Loucy (cell line): Measurements from ENCODE around the gene PTPN3.
"Not testable (repeated sequence)": the region's sequence is repeated elsewhere in the genome, so short reads cannot be mapped to it uniquely, and the experiment has no call there.

ENCODE experiments used
- H2AFZ ChIP-seq: fragments of 200-600 bp; sonication (generic); 2 replicates; pipeline ENCODE4 v1.6.0; 2016; ENCODE audit warnings: antibody characterized with exemption, mild to moderate bottlenecking, low read length, moderate library complexity
- H3F3A ChIP-seq: fragments of 200-600 bp; 2 replicates; pipeline ENCODE4 v1.6.0; 2016; ENCODE audit warnings: antibody characterized with exemption, low read depth, mild to moderate bottlenecking
- H3K27me3 ChIP-seq: fragments of 200-600 bp; sonication (generic); 2 replicates; pipeline ENCODE4 v1.6.1; 2014; ENCODE audit warnings: low read length, mild to moderate bottlenecking; ENCODE audit not compliant: insufficient read depth, poor library complexity, severe bottlenecking
- H3K36me3 ChIP-seq: fragments of 200-600 bp; sonication (generic); 2 replicates; pipeline ENCODE4 v1.6.1; 2016; ENCODE audit warnings: low read length; ENCODE audit not compliant: insufficient read depth
- H3K4me1 ChIP-seq: fragments of 200-600 bp; sonication (generic); 2 replicates; pipeline ENCODE4 v1.5.1; 2014; ENCODE audit warnings: low read length, mild to moderate bottlenecking; ENCODE audit not compliant: insufficient read depth, poor library complexity, severe bottlenecking
- H3K4me2 ChIP-seq: fragments of 200-600 bp; sonication (generic); 2 replicates; pipeline ENCODE4 v1.6.0; 2014; ENCODE audit warnings: antibody characterized with exemption, low read length, low read depth, mild to moderate bottlenecking; ENCODE audit not compliant: poor library complexity, severe bottlenecking
- H3K4me3 ChIP-seq: fragments of 200-600 bp; sonication (generic); 2 replicates; pipeline ENCODE4 v1.5.1; 2014; ENCODE audit warnings: low read length, mild to moderate bottlenecking, mixed read lengths; ENCODE audit not compliant: poor library complexity, severe bottlenecking
- H3K79me2 ChIP-seq: fragments of 200-600 bp; sonication (generic); 2 replicates; pipeline ENCODE4 v1.6.1; 2014; ENCODE audit warnings: low read length; ENCODE audit not compliant: insufficient read depth
- H3K9ac ChIP-seq: fragments of 200-600 bp; sonication (generic); 2 replicates; pipeline ENCODE4 v1.6.0; 2014; ENCODE audit warnings: mild to moderate bottlenecking, low read depth, low read length, moderate library complexity; ENCODE audit not compliant: poor library complexity, severe bottlenecking
- H3K9me2 ChIP-seq: fragments of 200-600 bp; sonication (generic); replicated peaks from 2 replicates; pipeline ENCODE4 v1.6.1; 2016; ENCODE audit warnings: low read depth, low read length, mixed read lengths
- H3K9me3 ChIP-seq: fragments of 200-600 bp; sonication (generic); 2 replicates; pipeline ENCODE4 v1.6.1; 2014; ENCODE audit warnings: mild to moderate bottlenecking, antibody characterized with exemption, low read length, low read depth; ENCODE audit not compliant: insufficient read depth
- H4K20me1 ChIP-seq: fragments of 200-600 bp; sonication (generic); 2 replicates; pipeline ENCODE4 v1.6.0; 2014; ENCODE audit warnings: antibody characterized with exemption, low read length, mild to moderate bottlenecking; ENCODE audit not compliant: insufficient read depth, poor library complexity, severe bottlenecking
- EZH2phosphoT487 ChIP-seq: fragments of 200-600 bp; IDR thresholded peaks from 2 replicates; pipeline ENCODE4 v1.6.1; 2018; ENCODE audit warnings: antibody characterized with exemption, mild to moderate bottlenecking, moderate library complexity, borderline replicate concordance
- TF ChIP-seq, protein P1 (sequence below): fragments of 200-600 bp; sonication (generic); conservative IDR thresholded peaks from 2 replicates; pipeline ENCODE4 v1.5.1; 2014; ENCODE audit warnings: mild to moderate bottlenecking, antibody characterized with exemption, low read length

Gene PTPN3

DNA sequence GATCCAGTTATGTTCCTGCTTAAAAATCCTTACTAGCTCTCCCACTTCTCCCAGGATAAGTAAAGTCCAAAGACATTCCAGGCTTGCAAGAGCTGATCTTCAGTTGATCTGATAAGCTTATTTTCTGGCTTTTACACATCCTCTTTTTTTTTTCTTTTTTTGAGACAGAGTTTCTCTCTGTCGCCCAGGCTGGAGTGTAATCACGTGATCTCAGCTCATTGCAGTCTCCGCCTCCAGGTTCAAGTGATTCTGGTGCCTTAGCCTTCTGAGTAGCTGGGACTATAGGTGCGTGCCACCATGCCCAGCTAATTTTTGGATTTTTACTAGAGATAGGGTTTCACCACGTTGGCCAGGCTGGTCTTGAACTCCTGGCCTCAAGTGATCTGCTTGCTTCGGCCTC is 37.3 kb upstream of the PTPN3 start:
- no peak overlapping the region for H3K4me3 ChIP-seq
- H3K9ac ChIP-seq: no peak overlapping the region
- no peaks in the 10 kb centered on the region for H3K4me1 ChIP-seq
- no peaks in the 10 kb centered on the region for H4K20me1 ChIP-seq
- H3K9me3 ChIP-seq: no peaks in the 10 kb centered on the region
- no peaks in the 10 kb centered on the region for H3F3A ChIP-seq
- no peaks in the 10 kb centered on the region for H3K9me2 ChIP-seq
- TF ChIP-seq EZH2phosphoT487: no peak
- TF ChIP-seq, protein P1, sequence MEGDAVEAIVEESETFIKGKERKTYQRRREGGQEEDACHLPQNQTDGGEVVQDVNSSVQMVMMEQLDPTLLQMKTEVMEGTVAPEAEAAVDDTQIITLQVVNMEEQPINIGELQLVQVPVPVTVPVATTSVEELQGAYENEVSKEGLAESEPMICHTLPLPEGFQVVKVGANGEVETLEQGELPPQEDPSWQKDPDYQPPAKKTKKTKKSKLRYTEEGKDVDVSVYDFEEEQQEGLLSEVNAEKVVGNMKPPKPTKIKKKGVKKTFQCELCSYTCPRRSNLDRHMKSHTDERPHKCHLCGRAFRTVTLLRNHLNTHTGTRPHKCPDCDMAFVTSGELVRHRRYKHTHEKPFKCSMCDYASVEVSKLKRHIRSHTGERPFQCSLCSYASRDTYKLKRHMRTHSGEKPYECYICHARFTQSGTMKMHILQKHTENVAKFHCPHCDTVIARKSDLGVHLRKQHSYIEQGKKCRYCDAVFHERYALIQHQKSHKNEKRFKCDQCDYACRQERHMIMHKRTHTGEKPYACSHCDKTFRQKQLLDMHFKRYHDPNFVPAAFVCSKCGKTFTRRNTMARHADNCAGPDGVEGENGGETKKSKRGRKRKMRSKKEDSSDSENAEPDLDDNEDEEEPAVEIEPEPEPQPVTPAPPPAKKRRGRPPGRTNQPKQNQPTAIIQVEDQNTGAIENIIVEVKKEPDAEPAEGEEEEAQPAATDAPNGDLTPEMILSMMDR: no peak
- H3K27me3 ChIP-seq: no peaks in the 10 kb centered on the region
- H3K79me2 ChIP-seq: no peaks in the 10 kb centered on the region
- H3K36me3 ChIP-seq: no peaks in the 10 kb centered on the region
- no peak overlapping the region for H2AFZ ChIP-seq
- no peak overlapping the region for H3K4me2 ChIP-seq

DNA sequence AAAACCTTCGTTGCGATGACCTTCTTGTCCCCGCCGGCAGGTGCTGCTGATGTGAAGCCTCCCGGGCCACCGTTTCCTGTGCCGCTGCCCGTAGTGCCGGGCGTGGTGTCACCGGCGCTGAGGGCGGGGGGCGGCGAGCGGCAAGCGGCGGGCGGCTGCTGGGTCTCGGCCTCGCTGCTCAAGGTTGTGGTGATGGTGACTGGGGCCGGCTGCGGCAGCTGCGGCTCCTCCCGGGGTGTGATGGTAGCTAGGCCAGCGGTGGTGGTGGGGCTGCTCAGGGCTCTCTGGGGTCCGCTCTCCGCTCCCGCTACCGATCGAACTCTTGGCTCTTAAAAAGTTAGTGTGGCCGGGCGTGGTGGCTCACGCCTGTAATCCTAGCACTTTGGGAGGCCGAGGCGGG is 36.0 kb upstream of the PTPN3 start:
- Histone ChIP-seq H3K9me3 (no peaks in the 10 kb centered on the region), H3F3A (no peaks in the 10 kb centered on the region), H3K27me3 (no peaks in the 10 kb centered on the region), H3K4me1 (no peaks in the 10 kb centered on the region), H3K9ac (no peak overlapping the region), H3K4me3 (no peak overlapping the region), H3K36me3 (no peaks in the 10 kb centered on the region), H4K20me1 (no peaks in the 10 kb centered on the region), H3K79me2 (no peaks in the 10 kb centered on the region), H3K9me2 (no peaks in the 10 kb centered on the region), H3K4me2 (no peak overlapping the region), H2AFZ (no peak overlapping the region)
- TF ChIP-seq EZH2phosphoT487: no peak
- TF ChIP-seq, protein P1: no peak

DNA sequence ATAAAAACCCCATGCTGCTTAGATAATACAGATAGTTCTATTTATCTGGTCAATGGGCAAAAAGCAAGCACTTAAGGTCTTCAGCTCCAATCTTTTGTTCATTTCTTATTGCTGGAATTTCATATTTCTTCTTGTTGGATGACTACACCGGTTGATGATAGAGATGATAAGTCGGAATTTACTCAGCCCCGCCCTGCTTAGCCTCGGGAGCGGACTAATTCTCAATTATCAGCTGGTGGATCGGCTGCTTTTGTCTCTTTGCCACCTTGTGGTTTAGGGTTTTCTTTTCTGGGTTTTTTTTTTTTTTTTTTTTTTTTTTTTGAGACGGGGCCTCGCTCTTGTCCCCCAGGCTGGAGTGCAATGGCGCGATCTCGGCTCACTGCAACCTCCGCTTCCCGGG is 34.5 kb upstream of the PTPN3 start:
- H2AFZ ChIP-seq, H3F3A ChIP-seq, H3K79me2 ChIP-seq, H3K36me3 ChIP-seq, H3K9me2 ChIP-seq, H3K9ac ChIP-seq, H3K4me1 ChIP-seq, H3K27me3 ChIP-seq, H3K9me3 ChIP-seq, H3K4me3 ChIP-seq, H3K4me2 ChIP-seq, H4K20me1 ChIP-seq: not testable (repeated sequence)

DNA sequence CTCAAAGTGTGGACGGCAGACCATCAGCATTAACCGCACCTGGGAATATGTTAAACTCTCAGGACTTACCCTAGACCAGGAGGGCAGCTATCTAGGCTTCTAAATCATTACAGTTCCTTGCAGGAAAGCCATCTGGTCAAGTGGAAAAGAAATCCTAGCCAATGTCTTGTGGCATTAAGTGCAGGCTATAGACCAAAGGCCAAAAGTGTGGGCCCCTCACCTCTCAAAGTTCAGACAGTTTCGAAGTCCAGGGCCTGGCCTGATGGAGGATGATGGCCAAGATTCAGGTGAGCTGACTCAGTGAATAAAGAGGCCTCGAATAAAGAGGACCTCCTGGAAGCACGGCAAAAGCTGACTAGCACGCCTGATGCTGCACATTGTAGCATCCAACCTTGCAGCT is 24.0 kb upstream of the PTPN3 start:
- no peaks in the 10 kb centered on the region for H3K9me2 ChIP-seq
- H3K4me1 ChIP-seq: no peaks in the 10 kb centered on the region
- H4K20me1 ChIP-seq: no peaks in the 10 kb centered on the region
- H3K79me2 ChIP-seq: no peaks in the 10 kb centered on the region
- H3K9me3 ChIP-seq: no peaks in the 10 kb centered on the region
- no peaks in the 10 kb centered on the region for H3K27me3 ChIP-seq
- no peak overlapping the region for H3K9ac ChIP-seq
- no peaks in the 10 kb centered on the region for H3F3A ChIP-seq
- no peak overlapping the region for H3K4me3 ChIP-seq
- H3K36me3 ChIP-seq: no peaks in the 10 kb centered on the region
- no peak overlapping the region for H2AFZ ChIP-seq
- TF ChIP-seq EZH2phosphoT487: no peak
- TF ChIP-seq, protein P1: no peak
- no peak overlapping the region for H3K4me2 ChIP-seq
